Cerebellar cortex (tissue), 1 donor: ENCODE data around the gene METTL1.
A peak's percentile ranks its signal among the peaks of the same experiment; 100 is the strongest.
"Not testable (repeated sequence)": the region's sequence is repeated elsewhere in the genome, so short reads cannot be mapped to it uniquely, and the experiment has no call there.

Experiments used
- DNase-seq: peaks from one replicate; pipeline ENCODE4 v3.0.0-alpha.2; 2015; ENCODE audit warnings: low spot score

Gene METTL1

GRCh38 chr12:57771873-57772428, at the start of gene METTL1:
TSS of gene METTL1 (minus strand) at chr12:57772105. CDS start at chr12:57772083, 22 bp downstream.
- DNase-seq = peak; percentile 98

- DNase-seq = not testable (repeated sequence)
Observed at GRCh38 chr12:57821015-57821414, 49.1 kb upstream of the METTL1 start.

- not testable (repeated sequence) for DNase-seq
Observed at GRCh38 chr12:57820119-57820518, 48.2 kb upstream of the METTL1 start.

- DNase-seq = not testable (repeated sequence)
Observed at GRCh38 chr12:57817990-57818331, 46.1 kb upstream of the METTL1 start.

- DNase-seq = peak; percentile 31
Observed at GRCh38 chr12:57817261-57817989, 45.5 kb upstream of the METTL1 start.

- DNase-seq = no peak
Observed at GRCh38 chr12:57816855-57817151, 44.9 kb upstream of the METTL1 start.

GRCh38 chr12:57816001-57816854, 44.3 kb upstream of the METTL1 start:
- no peak for DNase-seq

- DNase-seq = peak; percentile 66
Observed at GRCh38 chr12:57815177-57816000, 43.5 kb upstream of the METTL1 start.

GRCh38 chr12:57813971-57814772, 42.3 kb upstream of the METTL1 start:
- peak; percentile 29 for DNase-seq

GRCh38 chr12:57813111-57813970, 41.4 kb upstream of the METTL1 start:
- no peak for DNase-seq

- no peak for DNase-seq
Observed at GRCh38 chr12:57811028-57811755, 39.3 kb upstream of the METTL1 start.

- DNase-seq = no peak
Observed at GRCh38 chr12:57810450-57810849, 38.5 kb upstream of the METTL1 start.

- no peak for DNase-seq
Observed at GRCh38 chr12:57809425-57809824, 37.5 kb upstream of the METTL1 start.

GRCh38 chr12:57808351-57808750, 36.4 kb upstream of the METTL1 start:
- DNase-seq = no peak

GRCh38 chr12:57807285-57807684, 35.4 kb upstream of the METTL1 start:
- no peak for DNase-seq

GRCh38 chr12:57806677-57807076, 34.8 kb upstream of the METTL1 start:
- no peak for DNase-seq

GRCh38 chr12:57803319-57803893, 31.5 kb upstream of the METTL1 start:
- peak; percentile 76 for DNase-seq

- DNase-seq = no peak
Observed at GRCh38 chr12:57802607-57803006, 30.7 kb upstream of the METTL1 start.

- no peak for DNase-seq
Observed at GRCh38 chr12:57800965-57801364, 29.1 kb upstream of the METTL1 start.
